Fibroblast of skin of abdomen (primary cell): Measurements from ENCODE around the gene CAPSL.
A peak's percentile ranks its signal among the peaks of the same experiment; 100 is the strongest.
"Not testable (repeated sequence)": the region's sequence is repeated elsewhere in the genome, so short reads cannot be mapped to it uniquely, and the experiment has no call there.

Source experiments
- DNase-seq: peaks from one replicate; pipeline ENCODE4 v3.0.0-alpha.2; 2013

CAPSL gene

GRCh38 chr5:35876454-35876853, 62.0 kb downstream of the CAPSL start:
- peak; percentile 28 for DNase-seq

GRCh38 chr5:35870605-35871004, 67.8 kb downstream of the CAPSL start:
- DNase-seq = no peak

GRCh38 chr5:35869685-35870277, 68.6 kb downstream of the CAPSL start:
- DNase-seq = no peak

GRCh38 chr5:35867998-35868397, 70.4 kb downstream of the CAPSL start:
- DNase-seq = no peak

- no peak for DNase-seq
These were observed 75.3 kb downstream of the CAPSL start for GRCh38 chr5:35863159-35863558.

GRCh38 chr5:35862126-35862525, 76.3 kb downstream of the CAPSL start:
- no peak for DNase-seq

GRCh38 chr5:35861718-35862117, 76.7 kb downstream of the CAPSL start:
- peak; percentile 35 for DNase-seq

- peak; percentile 86 for DNase-seq
These were observed 77.7 kb downstream of the CAPSL start for GRCh38 chr5:35860686-35861085.

GRCh38 chr5:35859101-35859661, 79.2 kb downstream of the CAPSL start:
- DNase-seq = peak; percentile 70

GRCh38 chr5:35857606-35858205, 80.7 kb downstream of the CAPSL start:
- peak; percentile 95 for DNase-seq

GRCh38 chr5:35856765-35857351, 81.6 kb downstream of the CAPSL start, which contains the start of gene IL7R:
Gene IL7R, plus strand, starts transcription at chr5:35856891. Its CDS starts 87 bp downstream, at chr5:35856978.
- DNase-seq = peak; percentile 67

GRCh38 chr5:35856186-35856764, 82.1 kb downstream of the CAPSL start:
- DNase-seq = not testable (repeated sequence)

GRCh38 chr5:35855187-35855586, 83.2 kb downstream of the CAPSL start:
- no peak for DNase-seq
